Measurements from ENCODE around the gene RPTOR.
"Not testable (repeated sequence)": the region's sequence is repeated elsewhere in the genome, so short reads cannot be mapped to it uniquely, and the experiment has no call there.

RPTOR gene

GRCh38 chr17:80742091-80742490 is 197.5 kb downstream of the RPTOR start:
- no peak for DNase-seq (ENCODE audit: low read depth, low spot score)

- no peak for DNase-seq (ENCODE audit: low read depth, low spot score)
Measured at GRCh38 chr17:80742581-80743180, 198.0 kb downstream of the RPTOR start.

DNA sequence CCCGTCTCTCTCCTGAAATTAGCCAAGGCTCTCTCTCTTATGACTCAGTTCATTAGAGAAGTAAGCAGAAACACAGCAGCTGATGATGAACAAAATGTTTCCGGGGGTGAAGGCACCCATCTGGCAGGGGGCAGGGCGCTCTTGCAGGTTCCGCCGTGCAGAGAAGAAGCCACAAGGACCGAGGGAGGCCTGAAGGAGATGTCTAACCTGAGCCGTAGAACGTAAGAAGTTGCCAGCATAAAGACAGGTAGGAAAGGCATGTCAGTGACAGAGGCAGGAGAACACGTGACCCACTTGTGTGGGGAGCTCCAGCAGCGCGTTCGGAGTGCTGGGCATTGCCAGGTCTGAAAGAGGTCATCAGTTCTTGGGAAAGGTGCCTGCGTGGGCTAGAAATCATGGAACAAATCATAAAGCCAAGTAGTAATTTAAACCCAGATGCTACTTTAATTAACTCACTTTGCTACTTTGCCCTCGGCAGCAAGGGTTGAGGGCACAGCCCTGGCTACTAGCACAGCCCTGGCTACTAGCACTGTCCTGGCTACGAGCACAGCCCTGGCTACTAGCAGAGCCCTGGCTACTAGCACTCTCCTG is 198.6 kb downstream of the RPTOR start:
- DNase-seq (ENCODE audit: low read depth, low spot score) = no peak

- DNase-seq (ENCODE audit: low read depth, low spot score) = not testable (repeated sequence)
Measured at GRCh38 chr17:80743973-80744372, 199.3 kb downstream of the RPTOR start.

DNA sequence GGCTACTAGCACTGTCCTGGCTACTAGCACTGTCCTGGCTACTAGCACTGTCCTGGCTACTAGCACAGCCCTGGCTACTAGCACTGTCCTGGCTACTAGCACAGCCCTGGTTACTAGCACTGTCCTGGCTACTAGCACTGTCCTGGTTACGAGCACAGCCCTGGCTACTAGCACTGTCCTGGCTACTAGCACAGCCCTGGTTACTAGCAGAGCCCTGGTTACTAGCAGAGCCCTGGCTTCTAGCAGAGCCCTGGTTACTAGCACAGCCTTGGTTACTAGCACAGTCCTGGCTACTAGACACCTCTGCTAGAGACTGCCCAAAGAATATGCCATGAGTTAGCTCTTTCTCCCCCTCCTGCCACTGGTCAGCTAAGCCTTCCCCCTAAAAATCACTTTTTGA is 200.1 kb downstream of the RPTOR start:
- DNase-seq (ENCODE audit: low read depth, low spot score) = not testable (repeated sequence)

DNA sequence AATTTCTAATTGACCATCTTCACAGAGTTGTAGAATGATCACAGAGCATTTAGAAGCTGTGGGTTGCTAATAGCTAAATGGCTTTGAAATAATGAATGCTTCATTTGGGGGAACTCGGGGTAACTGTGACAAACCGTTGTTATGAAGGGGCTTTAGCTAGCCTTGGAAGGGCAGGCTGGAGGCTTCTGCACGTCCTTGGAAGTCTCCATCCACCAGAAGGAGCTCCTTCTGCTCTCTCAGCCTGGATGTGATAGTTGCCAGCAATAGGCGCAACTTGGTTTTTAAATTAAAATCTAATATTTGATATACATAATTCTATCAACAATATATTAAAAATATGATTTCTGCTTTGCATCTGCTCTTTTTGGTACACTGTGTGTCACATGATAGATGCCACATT is 200.5 kb downstream of the RPTOR start:
- no peak for DNase-seq (ENCODE audit: low read depth, low spot score)

DNA sequence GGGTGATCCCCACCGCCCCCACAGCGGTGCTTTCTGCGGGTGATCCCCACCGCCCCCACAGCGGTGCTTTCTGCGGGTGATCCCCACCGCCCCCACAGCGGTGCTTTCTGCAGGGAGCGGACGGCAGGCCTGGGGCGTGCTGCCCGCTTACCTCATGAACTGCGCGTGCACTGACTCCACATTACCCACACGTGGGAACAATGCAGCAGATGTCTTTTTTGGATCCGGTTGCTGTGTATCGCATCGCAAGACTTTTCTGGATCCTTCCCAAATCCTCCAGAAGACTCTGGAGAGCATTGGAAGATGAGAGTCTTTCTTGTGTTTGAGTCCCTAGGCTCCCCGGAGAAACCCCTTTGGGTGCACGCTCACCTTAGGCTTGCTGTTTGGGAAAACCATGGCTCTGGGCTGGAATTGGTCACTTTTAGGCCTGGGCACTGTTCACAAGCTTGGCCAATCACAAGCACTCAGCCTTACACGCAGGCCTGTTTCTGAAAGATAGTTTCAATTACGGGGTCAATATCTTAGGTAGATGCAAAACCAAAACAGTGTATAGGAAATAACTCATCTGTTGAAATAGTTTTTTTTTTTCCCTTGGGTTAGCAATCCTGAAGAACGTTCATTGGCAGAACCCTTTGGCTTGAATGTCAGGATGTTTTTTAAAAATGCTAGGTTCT is 201.8 kb downstream of the RPTOR start:
- DNase-seq (ENCODE audit: low read depth, low spot score) = no peak

DNA sequence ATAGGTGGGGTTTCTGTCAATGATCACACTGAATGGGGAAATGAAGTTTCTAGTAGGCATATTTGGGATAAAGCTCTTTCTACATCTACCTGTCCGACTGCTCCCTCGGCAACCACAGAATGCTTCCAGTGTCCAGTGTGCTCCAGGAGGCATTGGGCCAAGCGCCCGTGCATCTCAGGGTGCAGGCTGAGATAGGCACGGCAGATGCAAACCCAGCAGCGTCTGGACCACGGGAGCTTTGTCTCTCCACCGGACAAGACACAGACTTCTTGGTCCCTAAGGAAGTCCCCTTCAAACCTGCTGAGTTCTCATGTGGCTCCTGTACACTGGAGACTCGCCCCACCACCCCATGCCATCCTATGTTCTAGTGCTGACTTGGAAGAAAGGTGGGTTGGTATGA is 202.8 kb downstream of the RPTOR start:
- no peak for DNase-seq (ENCODE audit: low read depth, low spot score)

- DNase-seq (ENCODE audit: low read depth, low spot score) = no peak
Measured at GRCh38 chr17:80749611-80750010, 205.0 kb downstream of the RPTOR start.

DNA sequence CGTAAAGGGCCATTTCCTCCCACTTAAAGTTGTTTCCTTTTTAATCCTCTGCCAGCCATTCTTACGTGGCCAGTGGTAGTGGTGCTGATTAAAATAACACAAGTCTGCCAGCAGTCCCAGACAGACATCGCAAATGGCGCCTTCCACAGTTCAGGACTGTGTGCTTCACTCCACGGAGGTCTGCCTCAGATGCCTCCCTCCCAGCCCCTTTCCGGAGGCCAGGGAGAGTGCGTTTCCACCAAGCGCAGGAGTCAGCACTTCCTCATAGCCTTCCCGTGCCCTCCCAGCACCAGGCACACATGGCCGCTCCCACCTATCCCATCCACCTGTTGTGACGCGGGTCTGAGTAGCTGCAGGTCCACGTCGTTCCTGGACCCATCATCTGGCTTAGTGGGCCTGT is 205.6 kb downstream of the RPTOR start:
- DNase-seq (ENCODE audit: low read depth, low spot score) = no peak

- DNase-seq (ENCODE audit: low read depth, low spot score) = no peak
Measured at GRCh38 chr17:80751070-80751945, 206.7 kb downstream of the RPTOR start.

GRCh38 chr17:80751946-80752581 is 207.4 kb downstream of the RPTOR start:
- DNase-seq (ENCODE audit: low read depth, low spot score) = no peak

- DNase-seq (ENCODE audit: low read depth, low spot score) = no peak
Measured at GRCh38 chr17:80753685-80754345, 209.2 kb downstream of the RPTOR start.

DNA sequence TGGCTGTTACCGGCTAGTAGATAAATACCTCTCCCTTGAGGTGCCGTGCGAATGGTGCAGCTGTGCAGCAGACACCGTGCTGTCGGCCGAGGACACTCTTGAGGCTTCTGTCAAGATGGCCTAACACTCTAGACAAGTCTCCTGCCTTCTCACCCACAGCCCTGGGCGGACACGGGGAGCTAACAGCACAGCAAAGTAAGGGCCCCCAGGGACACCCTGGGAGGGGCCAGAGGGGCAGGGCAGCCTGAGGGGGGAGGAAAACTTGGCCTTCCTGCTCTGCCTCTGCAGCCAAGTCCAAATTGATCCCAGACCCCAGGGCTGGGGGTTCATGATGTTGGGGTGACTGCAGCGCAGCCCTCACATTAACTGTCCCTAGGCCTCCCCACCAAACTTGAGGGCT is 210.2 kb downstream of the RPTOR start:
- DNase-seq (ENCODE audit: low read depth, low spot score) = no peak

DNA sequence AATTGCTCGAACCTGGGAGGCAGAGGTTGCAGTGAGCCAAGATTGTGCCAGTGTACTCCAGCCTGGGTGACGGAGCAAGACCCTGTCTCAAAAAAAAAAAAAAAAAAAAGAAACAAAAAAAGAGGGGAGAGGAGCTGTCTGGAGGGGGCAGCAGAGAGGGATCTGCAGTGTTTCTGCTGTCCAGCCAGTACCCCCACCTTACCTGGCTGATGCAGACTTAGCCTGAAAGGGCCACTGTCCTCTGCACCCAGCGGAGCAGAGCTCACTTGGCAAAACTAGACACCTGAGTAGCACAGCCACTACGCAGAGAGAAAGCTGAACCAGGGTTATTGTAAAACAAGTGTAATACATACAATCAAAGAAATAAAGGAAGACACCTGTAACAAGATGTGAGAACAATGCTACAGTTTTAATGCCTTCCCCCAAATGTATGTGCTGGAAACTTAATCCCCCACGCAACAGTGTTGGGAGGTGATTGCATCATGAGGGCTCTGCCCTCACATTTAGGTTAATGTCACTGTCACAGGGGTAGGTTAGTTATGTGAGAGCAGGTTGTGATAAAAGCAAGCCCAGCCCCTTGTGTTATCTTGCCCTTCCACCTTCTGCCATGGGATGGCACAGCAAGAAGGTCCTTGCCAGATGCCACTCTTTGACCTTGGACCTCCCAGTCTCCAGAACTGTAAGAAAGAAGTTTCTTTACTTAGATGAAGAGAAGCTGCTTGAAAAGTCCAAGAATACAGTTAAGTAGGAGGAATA is 211.2 kb downstream of the RPTOR start:
- DNase-seq (ENCODE audit: low read depth, low spot score) = no peak

GRCh38 chr17:80758481-80759376 is 214.1 kb downstream of the RPTOR start:
- DNase-seq (ENCODE audit: low read depth, low spot score) = no peak

- no peak for DNase-seq (ENCODE audit: low read depth, low spot score)
Measured at GRCh38 chr17:80759377-80759673, 214.7 kb downstream of the RPTOR start.

- no peak for DNase-seq (ENCODE audit: low read depth, low spot score)
Measured at GRCh38 chr17:80760511-80760911, 215.9 kb downstream of the RPTOR start.

DNA sequence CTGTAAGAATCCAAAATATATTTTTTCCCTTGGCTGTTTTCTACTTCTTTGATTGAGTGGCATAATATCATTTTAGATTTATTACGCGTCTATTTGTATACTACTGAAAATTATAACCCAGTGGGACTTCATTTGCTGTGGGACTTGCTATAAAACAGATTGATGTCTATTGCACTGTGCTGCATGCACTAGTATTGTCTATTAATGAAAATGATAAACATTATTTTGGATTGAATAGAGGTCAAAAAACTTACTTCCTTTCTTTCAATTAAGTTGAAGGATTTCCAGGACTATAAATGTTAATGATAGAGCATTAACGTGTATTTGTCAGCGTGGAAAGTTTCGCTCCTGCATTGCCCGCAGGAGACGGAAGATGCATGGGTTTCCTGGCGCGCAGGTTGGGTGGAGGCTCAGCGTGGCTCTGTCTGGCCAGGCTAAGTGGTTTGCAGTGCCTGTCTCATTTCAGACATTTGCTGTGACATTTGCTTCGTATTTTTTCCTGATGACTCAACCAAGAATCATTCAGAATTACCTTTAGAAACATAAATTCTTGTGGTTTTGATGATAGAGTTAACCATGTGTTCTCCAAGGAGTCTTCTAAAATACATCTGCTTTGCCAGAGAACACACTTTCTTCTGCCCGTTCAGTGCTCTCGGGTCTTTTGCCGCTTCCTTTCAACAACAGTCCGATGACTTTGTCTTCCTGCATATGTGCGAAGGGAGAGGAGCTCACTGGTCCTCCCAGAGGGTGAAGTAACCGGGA is 216.7 kb downstream of the RPTOR start:
- DNase-seq (ENCODE audit: low read depth, low spot score) = no peak
